Superior temporal gyrus (tissue), 1 donor: Measurements from ENCODE around the gene EMC1.
A peak's percentile ranks its signal among the peaks of the same experiment; 100 is the strongest.
"Not testable (repeated sequence)": the region's sequence is repeated elsewhere in the genome, so short reads cannot be mapped to it uniquely, and the experiment has no call there.

ENCODE experiments used
- DNase-seq: peaks from one replicate; pipeline ENCODE4 v3.0.0-alpha.2; 2016; ENCODE audit errors: extremely low spot score

The EMC1 gene

GRCh38 chr1:19190468-19190867 lies 60.9 kb downstream of the EMC1 start:
- DNase-seq = no peak

- no peak for DNase-seq
Observed at GRCh38 chr1:19189270-19189669, 62.1 kb downstream of the EMC1 start.

- no peak for DNase-seq
Observed at GRCh38 chr1:19187852-19188251, 63.5 kb downstream of the EMC1 start.

GRCh38 chr1:19186001-19186400 lies 65.3 kb downstream of the EMC1 start:
- DNase-seq = no peak

- DNase-seq = no peak
Observed at GRCh38 chr1:19182223-19182622, 69.1 kb downstream of the EMC1 start.

- not testable (repeated sequence) for DNase-seq
Observed at GRCh38 chr1:19180265-19180657, 71.1 kb downstream of the EMC1 start.

- peak; percentile 55 for DNase-seq
Observed at GRCh38 chr1:19179597-19180264, 71.6 kb downstream of the EMC1 start.

- no peak for DNase-seq
Observed at GRCh38 chr1:19178734-19179398, 72.5 kb downstream of the EMC1 start.

GRCh38 chr1:19177811-19178210 lies 73.5 kb downstream of the EMC1 start:
- no peak for DNase-seq

GRCh38 chr1:19169642-19170041 lies 81.7 kb downstream of the EMC1 start:
- DNase-seq = peak; percentile 42

- DNase-seq = no peak
Observed at GRCh38 chr1:19167140-19167539, 84.2 kb downstream of the EMC1 start.

GRCh38 chr1:19166066-19166465 lies 85.3 kb downstream of the EMC1 start:
- no peak for DNase-seq
